Left renal cortex interstitium (tissue), 4 donors: ENCODE results near the gene ARID5A. TPM values are rescaled to one million over a fixed set of nuclear protein-coding genes. Genes with fewer than 3 reads are reported as not detected.

ENCODE experiments used
- DNase-seq, 4 donors: peaks; one replicate each; pipeline ENCODE4 v3.0.0-alpha.2; 2013; ENCODE audit warnings: low read depth in 4 of 4, low spot score in 2 of 4, missing footprints in 1 of 4
- polyA plus RNA-seq, 4 donors: library from polyadenylated mRNA; unstranded; fragments of 120-200 nt; gene quantifications; one replicate each; pipeline ENCODE4 v1.2.1, GENCODE V29; 2013; ENCODE audit not compliant: insufficient read length in 4 of 4

The ARID5A gene
- polyA plus RNA-seq, 4 donors = 4.3 to 6.9 (median 5.4) TPM

- no peak for DNase-seq
Measured at GRCh38 chr2:96591054-96591453, 54.5 kb downstream of the ARID5A start.

GRCh38 chr2:96591494-96591893, 54.9 kb downstream of the ARID5A start:
- DNase-seq = no peak

GRCh38 chr2:96594282-96594681, 57.7 kb downstream of the ARID5A start:
- no peak for DNase-seq

GRCh38 chr2:96594691-96595152, 58.2 kb downstream of the ARID5A start:
- no peak for DNase-seq

- no peak for DNase-seq
Measured at GRCh38 chr2:96596596-96596995, 60.0 kb downstream of the ARID5A start.

GRCh38 chr2:96599941-96600340, 63.4 kb downstream of the ARID5A start:
- DNase-seq = no peak

GRCh38 chr2:96601382-96602292, 65.1 kb downstream of the ARID5A start:
- DNase-seq = no peak

Other genes with a start within 250 kb of the ARID5A start
- 100 to 1,000 TPM; 177 to 201 (median 189) TPM for gene SNRNP200, start 231.2 kb upstream of the ARID5A start, polyA plus RNA-seq
- 1 to 10 TPM; 3.9 to 5.7 (median 4.8) TPM for gene ITPRIPL1, start 211.4 kb upstream of the ARID5A start, polyA plus RNA-seq
- 10 to 100 TPM; 16.1 to 21.5 (median 17.7) TPM for gene NCAPH, start 201.0 kb upstream of the ARID5A start, polyA plus RNA-seq
- gene NEURL3, start 31.4 kb upstream of the ARID5A start, polyA plus RNA-seq = 1 to 10 TPM; 4.5 to 7.5 (median 6.2) TPM
- gene KANSL3, start 101.6 kb downstream of the ARID5A start, polyA plus RNA-seq = 10 to 100 TPM; 48.1 to 63.8 (median 55.9) TPM
- gene FER1L5, start 106.0 kb downstream of the ARID5A start, polyA plus RNA-seq = 1 to 10 TPM in 2 of 4 donors, under 1 TPM in 2; 0.59 to 2.7 (median 1.5) TPM
- 10 to 100 TPM; 48.8 to 52.7 (median 51.4) TPM for gene LMAN2L, start 203.3 kb downstream of the ARID5A start, polyA plus RNA-seq
- 10 to 100 TPM; 12.1 to 16.2 (median 13.4) TPM for gene CNNM4, start 224.2 kb downstream of the ARID5A start, polyA plus RNA-seq